Activated CD8-positive, alpha-beta memory T cell treated with anti-CD3 and anti-CD28 coated beads, Interleukin-2, amount 50 U/mL, for 1 hour (primary cell): ENCODE results near the gene GJA5.

Experiments
- DNase-seq: peaks from one replicate; pipeline ENCODE4 v3.0.0-alpha.2; 2020; ENCODE audit errors: extremely low read depth

Gene GJA5

GRCh38 chr1:147760481-147761260, at the start of gene GJA5:
Gene GJA5 (minus strand): TSS chr1:147760602. CDS start chr1:147759238, 1,364 bp downstream.
- no peak for DNase-seq

- DNase-seq = no peak
Observed at GRCh38 chr1:147809236-147809635, 48.8 kb upstream of the GJA5 start.

GRCh38 chr1:147808025-147808424, 47.6 kb upstream of the GJA5 start:
- DNase-seq = no peak

- no peak for DNase-seq
Observed at GRCh38 chr1:147807405-147807804, 47.0 kb upstream of the GJA5 start.

- DNase-seq = no peak
Observed at GRCh38 chr1:147804942-147805723, 44.7 kb upstream of the GJA5 start.

GRCh38 chr1:147800804-147801203, 40.4 kb upstream of the GJA5 start:
- no peak for DNase-seq

GRCh38 chr1:147798731-147799130, 38.3 kb upstream of the GJA5 start:
- no peak for DNase-seq

- no peak for DNase-seq
Observed at GRCh38 chr1:147794570-147794969, 34.2 kb upstream of the GJA5 start.

GRCh38 chr1:147791876-147792275, 31.5 kb upstream of the GJA5 start:
- no peak for DNase-seq

- no peak for DNase-seq
Observed at GRCh38 chr1:147787765-147788164, 27.4 kb upstream of the GJA5 start.

- DNase-seq = no peak
Observed at GRCh38 chr1:147786536-147786935, 26.1 kb upstream of the GJA5 start.

GRCh38 chr1:147785794-147786506, 25.5 kb upstream of the GJA5 start:
- no peak for DNase-seq

- no peak for DNase-seq
Observed at GRCh38 chr1:147784941-147785340, 24.5 kb upstream of the GJA5 start.

GRCh38 chr1:147781056-147781471, 20.7 kb upstream of the GJA5 start:
- no peak for DNase-seq

GRCh38 chr1:147777694-147778093, 17.3 kb upstream of the GJA5 start:
- DNase-seq = no peak

GRCh38 chr1:147773215-147773715, 12.9 kb upstream of the GJA5 start:
- no peak for DNase-seq

GRCh38 chr1:147772570-147772969, 12.2 kb upstream of the GJA5 start:
- no peak for DNase-seq

- DNase-seq = no peak
Observed at GRCh38 chr1:147771226-147772125, 11.1 kb upstream of the GJA5 start.

- DNase-seq = no peak
Observed at GRCh38 chr1:147769106-147769505, 8.7 kb upstream of the GJA5 start.

GRCh38 chr1:147768582-147768981, 8.2 kb upstream of the GJA5 start:
- DNase-seq = no peak

GRCh38 chr1:147768101-147768500, 7.7 kb upstream of the GJA5 start:
- no peak for DNase-seq
